ENCODE data around the gene VANGL1.
"Not testable (repeated sequence)": the region's sequence is repeated elsewhere in the genome, so short reads cannot be mapped to it uniquely, and the experiment has no call there.

Gene VANGL1

GRCh38 chr1:115641762-115642167 lies at the start of gene VANGL1:
Gene VANGL1, plus strand, starts transcription at chr1:115641970. Its CDS starts 9,444 bp downstream, at chr1:115651414.
- no peak for DNase-seq

DNA sequence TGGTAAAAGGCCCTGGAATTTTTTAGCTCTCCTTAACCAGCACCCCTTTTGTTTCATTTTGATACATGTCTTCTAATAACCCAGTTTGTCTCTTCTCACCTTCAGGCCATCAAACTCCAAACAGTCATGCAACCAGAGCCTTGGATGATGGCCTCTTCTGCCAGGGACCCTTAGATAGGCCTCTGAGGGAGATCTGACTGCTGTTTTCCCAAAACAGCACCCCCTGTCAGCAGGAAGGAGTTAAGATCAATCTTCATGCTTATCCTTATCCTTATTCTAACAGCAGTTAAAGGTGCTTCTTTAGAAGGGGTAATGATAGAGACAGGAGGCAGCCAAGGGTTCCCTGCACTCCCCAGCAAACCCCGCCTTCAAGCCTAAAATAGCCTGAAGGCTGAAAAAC lies 49.5 kb upstream of the VANGL1 start:
- no peak for DNase-seq

DNA sequence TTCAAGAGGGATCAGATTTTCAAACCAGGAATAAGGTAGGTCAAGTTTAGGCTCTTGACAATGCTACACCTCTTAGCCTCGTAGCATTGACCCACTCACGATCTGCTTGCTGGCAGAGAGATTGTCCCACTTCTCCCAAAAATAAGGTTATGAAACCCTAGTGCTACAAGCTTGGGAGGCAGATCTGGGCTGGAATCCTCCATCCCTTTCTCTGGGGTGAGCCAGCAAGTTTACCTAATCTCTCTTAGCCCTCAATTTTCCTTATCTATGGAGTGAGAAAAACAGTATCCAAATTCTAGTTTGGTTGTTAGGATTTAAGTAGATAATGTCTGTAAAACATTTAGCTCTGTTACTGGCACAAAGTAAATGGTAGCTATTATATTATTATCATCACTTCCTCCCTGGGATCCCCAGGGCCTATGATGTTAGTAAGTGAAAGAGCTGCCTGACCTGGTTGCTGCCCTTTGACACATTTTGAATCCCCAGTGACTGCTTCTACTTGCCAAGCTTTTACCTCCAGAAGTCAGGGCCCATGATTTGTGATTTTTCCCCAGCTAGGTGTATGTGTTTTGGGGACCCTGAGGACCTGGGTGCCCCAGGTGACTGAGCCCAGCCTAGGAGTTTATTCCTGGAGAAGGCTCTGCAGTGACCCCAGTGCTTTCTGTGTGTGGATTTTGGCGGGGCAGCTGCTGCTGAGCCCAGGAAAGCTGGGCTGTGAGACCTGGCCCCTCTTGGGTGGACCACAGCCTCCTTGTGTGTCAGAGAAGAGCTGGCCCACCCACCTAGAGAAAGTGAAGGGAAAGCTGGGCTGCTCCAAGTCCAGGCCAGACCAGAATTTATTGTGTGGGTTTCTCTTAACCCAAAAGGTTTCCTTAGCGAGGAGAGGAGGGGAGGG lies 48.2 kb upstream of the VANGL1 start:
- no peak for DNase-seq

DNA sequence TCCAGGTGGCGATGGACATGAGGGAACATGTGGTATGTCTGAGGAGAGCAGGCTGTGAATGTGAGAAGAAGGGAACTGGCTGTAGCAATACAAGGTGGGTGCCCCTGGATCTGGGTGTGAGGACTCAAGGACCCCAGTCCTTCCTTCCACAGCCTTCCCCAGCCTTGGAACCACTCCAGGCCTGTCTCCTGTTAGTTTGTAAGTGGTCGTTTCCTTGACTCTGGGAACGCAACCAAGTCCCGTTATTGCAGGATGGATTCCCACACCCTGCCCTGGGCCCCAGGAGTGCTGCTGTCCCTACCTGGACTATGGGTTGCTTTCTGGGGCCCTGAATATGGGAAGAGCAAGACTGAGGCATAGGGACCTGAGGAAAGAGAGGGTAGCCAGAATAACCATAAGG lies 47.2 kb upstream of the VANGL1 start:
- no peak for DNase-seq

DNA sequence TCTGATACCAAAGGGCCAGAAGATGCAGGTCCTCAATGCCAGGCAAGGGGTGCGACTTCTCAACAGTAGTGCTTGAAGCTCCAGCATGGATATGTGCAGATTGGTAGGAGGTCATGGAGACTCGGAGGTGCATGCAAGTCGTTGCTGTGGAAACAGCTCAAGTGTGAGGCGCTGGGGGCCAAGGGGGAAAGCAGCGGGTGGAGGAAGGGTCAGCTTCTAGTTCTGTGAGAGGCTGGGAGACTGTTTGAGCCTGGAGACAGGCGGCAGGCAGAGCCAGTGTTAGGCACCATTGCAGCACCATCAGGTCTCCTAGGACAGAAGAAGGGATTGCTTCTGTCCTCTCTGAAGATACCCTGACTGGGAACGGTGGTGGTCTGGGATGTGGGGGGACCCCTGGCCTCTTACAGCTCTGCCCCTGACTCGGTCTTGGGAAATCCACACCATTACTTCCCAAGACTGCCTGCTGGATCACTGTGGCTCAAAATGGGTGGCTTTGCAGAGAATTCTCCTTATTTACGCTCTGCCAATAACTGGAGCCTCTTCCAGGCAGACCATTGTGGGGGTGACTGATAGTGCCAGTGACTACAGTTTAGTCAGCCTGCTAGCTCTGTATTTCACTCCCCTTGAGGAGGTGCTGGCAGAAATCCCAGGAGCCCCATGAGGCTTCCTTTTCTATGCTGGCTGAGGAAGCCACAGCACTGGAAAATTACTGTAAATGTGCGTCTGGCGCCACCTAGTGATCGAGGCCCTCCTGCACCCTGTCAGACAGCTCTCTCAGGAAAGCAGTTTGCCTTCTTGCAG lies 46.3 kb upstream of the VANGL1 start:
- peak; percentile 70 to 76 for DNase-seq

- no peak for DNase-seq
Observed at GRCh38 chr1:115596080-115596780, 45.5 kb upstream of the VANGL1 start.

DNA sequence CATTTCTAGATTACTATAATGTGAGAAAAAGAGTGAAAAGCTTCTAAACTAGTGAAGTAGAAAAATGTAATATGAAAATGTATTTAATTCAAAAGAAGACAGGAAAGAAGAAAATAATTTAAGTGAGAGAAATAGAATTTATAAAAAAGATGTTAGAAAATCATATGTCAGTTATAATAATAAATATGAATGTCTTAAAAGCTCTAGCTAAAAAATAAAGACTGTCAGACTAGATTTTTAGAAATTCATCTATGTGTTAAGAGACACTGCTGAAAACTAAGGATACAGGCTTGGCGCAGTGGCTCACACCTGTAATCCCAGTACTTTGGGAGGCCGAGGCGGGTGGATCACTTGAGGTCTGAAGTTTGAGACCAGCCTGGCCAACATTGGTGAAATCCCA lies 37.3 kb upstream of the VANGL1 start:
- DNase-seq = no peak

DNA sequence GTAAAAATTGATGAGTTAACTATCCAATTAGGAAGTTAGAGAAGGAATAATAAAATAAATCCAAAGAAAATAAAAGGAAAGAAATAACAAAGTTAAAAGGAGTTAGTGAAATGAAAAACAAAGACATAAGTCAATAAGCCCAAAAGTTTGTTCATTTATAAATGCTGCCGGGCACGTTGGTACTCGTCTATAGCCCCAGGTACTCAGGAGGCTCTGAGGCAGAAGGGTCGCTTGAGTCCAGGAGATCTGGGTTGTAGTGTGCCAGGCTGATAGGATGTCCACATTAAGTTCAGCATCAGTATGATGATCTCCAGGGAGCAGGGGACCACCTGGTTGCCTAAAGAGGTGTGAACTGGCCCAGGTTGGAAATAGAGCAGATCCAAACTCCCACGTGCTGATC lies 35.5 kb upstream of the VANGL1 start:
- no peak for DNase-seq

DNA sequence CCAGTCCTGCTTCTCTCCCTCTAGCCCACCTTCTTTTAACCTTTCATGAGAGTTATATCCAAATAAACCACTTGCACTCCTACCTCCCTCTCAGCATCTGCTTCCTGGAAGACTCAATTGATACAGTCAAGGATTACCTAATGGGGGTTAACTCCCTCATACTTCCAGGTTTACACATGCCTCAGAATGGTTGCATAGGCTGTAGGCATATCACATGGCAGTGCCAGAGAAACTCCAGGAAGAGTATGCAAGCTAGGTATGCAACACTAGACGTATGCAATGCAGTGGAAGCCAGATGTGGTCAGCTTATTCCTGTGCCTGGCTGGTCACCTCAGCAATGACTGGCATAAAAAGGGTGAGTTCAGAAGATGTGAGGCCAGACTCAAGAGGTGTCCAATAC lies 32.7 kb upstream of the VANGL1 start:
- no peak for DNase-seq

DNA sequence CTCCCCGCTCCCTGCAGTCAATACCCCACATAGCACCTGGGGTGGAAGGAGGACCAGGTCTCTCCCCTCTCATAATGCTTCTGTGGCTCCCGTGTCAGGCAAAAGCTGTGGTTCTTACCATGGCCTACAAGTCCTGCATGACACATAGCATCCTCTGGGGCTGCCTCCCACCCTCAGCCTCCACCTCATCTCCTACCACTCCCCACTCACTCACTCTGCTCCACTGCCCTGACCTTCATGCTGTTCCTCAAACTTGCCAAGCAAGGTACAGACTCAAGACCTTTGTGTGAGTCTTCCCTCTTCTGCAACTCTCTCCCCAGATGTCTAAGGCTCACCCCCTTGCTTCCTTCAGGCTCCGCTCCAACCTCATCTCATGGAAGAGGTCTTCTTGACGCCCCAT lies 28.0 kb upstream of the VANGL1 start:
- DNase-seq = no peak

DNA sequence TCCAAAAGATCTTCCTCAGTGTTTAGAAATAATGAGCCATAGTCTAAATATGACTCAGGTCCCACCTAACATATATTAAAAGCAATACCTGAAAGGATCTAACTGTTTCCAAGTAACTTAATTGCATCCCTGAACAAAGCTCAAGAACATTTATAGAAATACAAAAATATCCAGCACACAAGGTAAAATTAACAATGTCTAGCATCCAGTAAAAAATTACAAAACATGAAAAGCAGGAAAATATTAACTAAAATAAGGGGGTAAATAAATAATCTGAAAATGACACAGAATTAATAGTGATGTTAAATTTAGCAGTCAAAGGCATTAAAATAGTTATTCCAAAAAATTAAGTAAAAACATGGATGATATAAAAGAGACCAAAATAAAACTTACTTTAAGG lies 21.3 kb upstream of the VANGL1 start:
- DNase-seq = no peak

GRCh38 chr1:115620950-115621349 lies 20.8 kb upstream of the VANGL1 start:
- no peak for DNase-seq

DNA sequence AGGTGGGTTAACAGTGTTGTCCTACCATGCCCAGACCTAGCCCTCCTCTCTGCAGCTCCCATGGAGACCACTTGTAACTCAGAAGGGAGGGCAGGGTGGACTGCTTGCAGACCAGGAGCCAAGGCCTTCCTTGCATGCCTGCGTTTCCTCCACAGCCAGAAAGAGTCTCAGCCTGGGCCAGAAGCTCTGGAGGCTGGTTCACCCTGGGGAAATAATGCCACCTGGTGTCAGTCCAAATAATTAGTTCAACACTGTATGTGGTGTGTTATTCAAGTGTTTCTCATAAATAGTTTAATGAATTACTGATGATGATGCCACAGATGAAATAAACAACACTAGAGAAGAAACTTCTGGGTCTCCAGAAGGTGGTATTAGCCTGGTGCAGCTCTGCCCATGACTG lies 16.9 kb upstream of the VANGL1 start:
- DNase-seq = no peak

DNA sequence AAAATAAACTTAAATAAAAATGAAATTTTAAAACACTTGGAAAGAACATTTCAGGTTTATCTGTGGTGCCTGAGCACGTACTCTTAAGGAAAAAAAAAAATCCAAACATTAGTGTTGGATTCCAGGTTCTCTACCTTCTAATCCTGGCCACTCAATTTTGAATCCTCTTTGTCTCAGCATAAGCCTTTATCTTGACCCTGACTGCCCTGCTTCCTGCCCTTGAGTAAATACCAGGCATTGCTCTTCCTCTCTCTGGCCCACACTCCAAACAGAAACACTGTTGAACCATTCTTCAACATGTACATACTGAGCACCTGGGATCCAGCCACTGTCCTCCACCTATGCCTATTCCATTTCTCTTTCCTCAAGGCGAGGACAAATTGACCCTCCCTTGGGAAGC lies 11.4 kb upstream of the VANGL1 start:
- DNase-seq = no peak

GRCh38 chr1:115632251-115633026 lies 9.3 kb upstream of the VANGL1 start:
- no peak for DNase-seq

DNA sequence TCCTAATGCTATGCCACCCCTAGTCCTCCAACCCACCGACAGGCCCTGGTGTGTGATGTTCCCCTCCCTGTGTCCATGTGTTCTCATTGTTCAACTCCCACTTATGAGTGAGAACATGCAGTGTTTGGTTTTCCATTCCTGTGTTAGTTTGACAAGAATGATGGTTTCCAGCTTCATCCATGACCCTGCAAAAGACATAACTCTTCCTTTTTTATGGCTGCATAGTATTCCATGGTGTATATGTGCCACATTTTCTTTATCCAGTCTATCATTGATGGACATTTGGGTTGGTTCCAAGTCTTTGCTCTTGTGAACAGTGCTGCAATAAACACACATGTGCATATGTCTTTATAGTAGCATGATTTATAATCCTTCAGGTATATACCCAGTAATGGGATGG lies 8.2 kb upstream of the VANGL1 start:
- DNase-seq = not testable (repeated sequence)

DNA sequence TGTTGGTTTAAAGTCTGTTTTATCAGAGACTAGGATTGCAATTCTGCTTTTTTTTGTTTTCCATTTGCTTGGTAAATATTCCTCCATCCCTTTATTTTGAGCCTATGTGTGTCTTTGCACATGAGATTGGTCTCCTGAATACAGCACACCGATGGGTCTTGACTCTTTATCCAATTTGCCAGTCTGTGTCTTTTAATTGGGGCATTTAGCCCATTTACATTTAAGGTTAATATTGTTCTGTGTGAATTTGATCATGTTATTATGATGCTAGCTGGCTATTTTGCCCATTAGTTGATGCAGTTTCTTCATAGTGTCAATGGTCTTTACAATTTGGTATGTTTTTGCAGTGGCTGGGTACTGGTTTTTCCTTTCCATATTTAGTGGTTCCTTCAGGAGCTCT lies 4.5 kb upstream of the VANGL1 start:
- not testable (repeated sequence) for DNase-seq

GRCh38 chr1:115640384-115640783 lies 1.4 kb upstream of the VANGL1 start:
- no peak for DNase-seq

- DNase-seq = peak in 1 of 2 donors; percentile 11
Observed at GRCh38 chr1:115642168-115643072, 650 bp downstream of the VANGL1 start.

DNA sequence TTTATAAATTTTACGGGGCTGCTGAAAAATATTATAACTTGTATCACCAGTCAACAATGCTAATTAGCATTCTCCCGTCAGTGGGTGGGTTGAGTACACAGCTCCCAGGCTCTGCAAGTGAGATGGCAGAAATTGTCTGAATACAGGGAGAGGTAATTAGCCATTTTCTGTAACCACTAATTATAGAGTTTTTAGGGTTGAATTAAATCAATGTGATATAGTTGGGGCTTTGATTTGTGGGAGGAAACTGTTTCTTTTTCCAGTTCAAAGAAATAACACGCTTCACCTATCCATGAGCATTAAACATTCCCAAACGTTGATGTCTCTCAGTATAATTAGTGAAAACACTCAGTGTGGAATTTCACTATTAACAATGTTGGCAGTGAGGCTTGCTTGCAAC lies 1.5 kb downstream of the VANGL1 start:
- DNase-seq = no peak

GRCh38 chr1:115643666-115644065 lies 1.9 kb downstream of the VANGL1 start:
- no peak for DNase-seq

Measured in hippocampal formation (tissue), 2 donors.